GM12878 (cell line): ENCODE results near the gene MMD. TPM values are rescaled to one million over a fixed set of nuclear protein-coding genes. Genes with fewer than 3 reads are reported as not detected.

ENCODE experiments used
- ASH2L ChIP-seq: fragments of 300-600, 200-600 bp; sonication (generic); IDR thresholded peaks from 2 replicates; pipeline ENCODE4 v1.6.1; 2017; ENCODE audit warnings: low read depth, mild to moderate bottlenecking, borderline replicate concordance
- BMI1 ChIP-seq: fragments of 450-650 bp; IDR thresholded peaks from 2 replicates; pipeline ENCODE4 v1.6.1; 2016; ENCODE audit warnings: mild to moderate bottlenecking, moderate library complexity, borderline replicate concordance
- CBX5 ChIP-seq: sonication (generic); IDR thresholded peaks from 2 replicates; pipeline ENCODE4 v1.6.1; 2016; ENCODE audit warnings: low read depth, moderate library complexity, mild to moderate bottlenecking, inconsistent platforms
- CHD4 ChIP-seq: fragments of 200-600 bp; sonication (generic); IDR thresholded peaks from 2 replicates; pipeline ENCODE4 v1.6.1; 2016; ENCODE audit warnings: mild to moderate bottlenecking
- EED ChIP-seq: sonication (generic); IDR thresholded peaks from 2 replicates; pipeline ENCODE4 v1.6.1; 2016; ENCODE audit warnings: antibody characterized with exemption, low read depth
- ELK1 ChIP-seq: IDR thresholded peaks from 2 replicates; pipeline ENCODE4 v1.6.1; 2012; ENCODE audit warnings: low read depth, low read length, improper control_type of control experiment
- IKZF2 ChIP-seq, 2 experiments: fragments of 450-650 bp; IDR thresholded peaks; 2 replicates each; pipeline ENCODE4 v1.6.1; 2017; ENCODE audit warnings: mild to moderate bottlenecking in 2 of 2, moderate library complexity in 2 of 2
- KAT2A ChIP-seq: conservative IDR thresholded peaks from 2 replicates; pipeline ENCODE4 v1.6.1; 2011; ENCODE audit warnings: low read depth, low read length; ENCODE audit not compliant: control insufficient read depth
- MEF2B ChIP-seq: fragments of 450-650 bp; IDR thresholded peaks from 2 replicates; pipeline ENCODE4 v1.6.1; 2018; ENCODE audit warnings: mild to moderate bottlenecking, moderate library complexity; ENCODE audit not compliant: partially characterized antibody, poor library complexity, severe bottlenecking
- MXI1 ChIP-seq: fragments of 150-350 bp; IDR thresholded peaks from 2 replicates; pipeline ENCODE4 v1.6.1; 2011; ENCODE audit warnings: low read depth, mild to moderate bottlenecking, inconsistent platforms, low read length, improper control_type of control experiment
- NBN ChIP-seq: fragments of 450-650 bp; IDR thresholded peaks from 2 replicates; pipeline ENCODE4 v1.6.1; 2016
- NFXL1 ChIP-seq: fragments of 450-650 bp; IDR thresholded peaks from 2 replicates; pipeline ENCODE4 v1.6.1; 2017; ENCODE audit warnings: antibody characterized with exemption, mild to moderate bottlenecking, borderline replicate concordance
- NFYA ChIP-seq: IDR thresholded peaks from 2 replicates; pipeline ENCODE4 v1.6.1; 2011; ENCODE audit warnings: low read depth, mild to moderate bottlenecking, low read length, improper control_type of control experiment, borderline replicate concordance
- SMAD1 ChIP-seq: fragments of 450-650 bp; IDR thresholded peaks from 2 replicates; pipeline ENCODE4 v1.6.1; 2018; ENCODE audit warnings: mild to moderate bottlenecking, low read depth; ENCODE audit not compliant: partially characterized antibody
- SMARCA5 ChIP-seq: fragments of 450-650 bp; IDR thresholded peaks from 2 replicates; pipeline ENCODE4 v1.6.1; 2017; ENCODE audit warnings: mild to moderate bottlenecking
- TBL1XR1 ChIP-seq: IDR thresholded peaks from 2 replicates; pipeline ENCODE4 v1.6.1; 2012; ENCODE audit warnings: low read depth, low read length, improper control_type of control experiment
- ZNF207 ChIP-seq: fragments of 450-650 bp; IDR thresholded peaks from 2 replicates; pipeline ENCODE4 v1.6.1; 2014; ENCODE audit warnings: antibody characterized with exemption, mild to moderate bottlenecking, borderline replicate concordance
- polyA plus RNA-seq, 11 experiments: library from polyadenylated mRNA; depleted of rRNA in 4 of 11; unstranded in 6 of 11; stranded (reverse) in 5 of 11; fragments of >200 nt; fragmentation: Nextera tagmentation in 4 of 11; fragmentation: Illumina TruSeq in 1 of 11; extraction: Ambion mirVana in 4 of 11; extraction: Trizol in 1 of 11; gene quantifications; 1 replicate in 1 of 11; 2 replicates in 10 of 11; pipeline versions ENCODE4 v1.2.1 to v1.2.3, GENCODE V29; 2011 to 2016; ENCODE audit warnings: inconsistent platforms in 2 of 11, missing spikeins in 2 of 11, low read depth in 1 of 11
- total RNA-seq, 4 experiments: library from RNA; depleted of rRNA in 3 of 4; stranded (reverse); fragments of >200 nt in 3 of 4; fragmentation: Illumina TruSeq in 1 of 4; extraction: Trizol in 1 of 4; gene quantifications; 2 replicates each; pipeline versions ENCODE4 v1.2.1 to v1.2.3, GENCODE V29; 2013 to 2021
- TF ChIP-seq, protein P1 (sequence below): fragments of 450-650 bp; IDR thresholded peaks from 2 replicates; pipeline ENCODE4 v1.6.1; 2017; ENCODE audit warnings: low read depth, mild to moderate bottlenecking, moderate library complexity
- TF ChIP-seq, protein P2 (sequence below): fragments of 450-650 bp; formaldehyde crosslinking; IDR thresholded peaks from 2 replicates; pipeline ENCODE4 v1.4.0; 2022; ENCODE audit warnings: mild to moderate bottlenecking, moderate library complexity
- TF ChIP-seq, protein P3 (sequence below): IDR thresholded peaks from 2 replicates; pipeline ENCODE4 v1.6.1; 2011; ENCODE audit warnings: low read depth, mild to moderate bottlenecking, low read length, moderate library complexity, borderline replicate concordance; ENCODE audit errors: extremely low read depth

Gene MMD
- total and polyA plus RNA-seq, 10 of the 15 experiments (the other 5 are each of a cell fraction or from before 2014, with no cell fraction given) = 8.0 to 46.7 (median 22.3) TPM

DNA sequence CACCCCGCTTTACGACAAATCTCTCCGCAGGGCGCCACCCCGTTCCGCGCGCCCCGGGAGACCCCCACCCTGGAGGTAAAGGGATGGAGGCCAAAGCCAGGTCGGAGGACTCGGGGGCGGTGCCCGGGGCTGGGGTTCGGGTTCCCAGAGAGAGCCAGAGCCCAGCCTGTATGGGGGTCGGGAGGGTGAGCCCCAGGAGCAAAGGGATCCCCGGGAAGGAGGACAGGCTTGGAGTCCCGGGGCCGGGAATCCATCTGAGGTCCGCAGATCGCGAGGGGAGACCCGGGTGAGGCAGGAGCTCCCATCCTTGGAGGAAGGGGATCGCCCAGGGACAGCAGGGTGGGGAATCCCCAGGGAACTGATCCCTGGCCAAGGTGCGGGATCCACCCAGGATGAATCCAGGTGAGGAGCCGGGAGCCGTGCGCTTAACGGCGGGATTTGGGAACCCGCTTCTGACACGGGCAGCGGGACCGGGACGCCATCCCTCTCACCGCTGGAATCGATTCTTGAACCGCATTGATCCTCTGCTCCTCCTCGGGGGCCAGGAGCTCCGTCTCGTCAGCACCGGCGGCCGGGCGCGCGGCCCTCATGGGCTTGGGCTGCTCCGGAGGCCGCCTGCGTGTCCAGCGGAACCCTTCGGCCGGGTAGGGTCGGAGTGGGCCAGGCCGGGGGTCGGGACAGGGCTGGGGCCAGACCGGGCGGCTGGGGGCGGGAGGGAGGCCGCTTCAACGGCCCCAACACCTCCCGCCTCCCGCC, at the start of gene MMD (continued):
- TF ChIP-seq IKZF2 (IDR thresholded peaks at IDR 0.05) (peak; percentile 80 to 82), MEF2B (peak; percentile 46), NFXL1 (no peak), SMAD1 (no peak), CHD4 (no peak), KAT2A (no peak), MXI1 (no peak), EED (peak; percentile 80), NBN (0 out of 2 replicates have a peak, but pooled peaks have one; percentile 35), BMI1 (no peak), NFYA (no peak), TBL1XR1 (no peak), CBX5 (no peak), ZNF207 (no peak), ASH2L (no peak), ELK1 (no peak), SMARCA5 (0 out of 2 replicates have a peak, but pooled peaks have one; percentile 30)
- TF ChIP-seq, protein P1, sequence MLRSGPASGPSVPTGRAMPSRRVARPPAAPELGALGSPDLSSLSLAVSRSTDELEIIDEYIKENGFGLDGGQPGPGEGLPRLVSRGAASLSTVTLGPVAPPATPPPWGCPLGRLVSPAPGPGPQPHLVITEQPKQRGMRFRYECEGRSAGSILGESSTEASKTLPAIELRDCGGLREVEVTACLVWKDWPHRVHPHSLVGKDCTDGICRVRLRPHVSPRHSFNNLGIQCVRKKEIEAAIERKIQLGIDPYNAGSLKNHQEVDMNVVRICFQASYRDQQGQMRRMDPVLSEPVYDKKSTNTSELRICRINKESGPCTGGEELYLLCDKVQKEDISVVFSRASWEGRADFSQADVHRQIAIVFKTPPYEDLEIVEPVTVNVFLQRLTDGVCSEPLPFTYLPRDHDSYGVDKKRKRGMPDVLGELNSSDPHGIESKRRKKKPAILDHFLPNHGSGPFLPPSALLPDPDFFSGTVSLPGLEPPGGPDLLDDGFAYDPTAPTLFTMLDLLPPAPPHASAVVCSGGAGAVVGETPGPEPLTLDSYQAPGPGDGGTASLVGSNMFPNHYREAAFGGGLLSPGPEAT = peak; percentile 77
- TF ChIP-seq, protein P2, sequence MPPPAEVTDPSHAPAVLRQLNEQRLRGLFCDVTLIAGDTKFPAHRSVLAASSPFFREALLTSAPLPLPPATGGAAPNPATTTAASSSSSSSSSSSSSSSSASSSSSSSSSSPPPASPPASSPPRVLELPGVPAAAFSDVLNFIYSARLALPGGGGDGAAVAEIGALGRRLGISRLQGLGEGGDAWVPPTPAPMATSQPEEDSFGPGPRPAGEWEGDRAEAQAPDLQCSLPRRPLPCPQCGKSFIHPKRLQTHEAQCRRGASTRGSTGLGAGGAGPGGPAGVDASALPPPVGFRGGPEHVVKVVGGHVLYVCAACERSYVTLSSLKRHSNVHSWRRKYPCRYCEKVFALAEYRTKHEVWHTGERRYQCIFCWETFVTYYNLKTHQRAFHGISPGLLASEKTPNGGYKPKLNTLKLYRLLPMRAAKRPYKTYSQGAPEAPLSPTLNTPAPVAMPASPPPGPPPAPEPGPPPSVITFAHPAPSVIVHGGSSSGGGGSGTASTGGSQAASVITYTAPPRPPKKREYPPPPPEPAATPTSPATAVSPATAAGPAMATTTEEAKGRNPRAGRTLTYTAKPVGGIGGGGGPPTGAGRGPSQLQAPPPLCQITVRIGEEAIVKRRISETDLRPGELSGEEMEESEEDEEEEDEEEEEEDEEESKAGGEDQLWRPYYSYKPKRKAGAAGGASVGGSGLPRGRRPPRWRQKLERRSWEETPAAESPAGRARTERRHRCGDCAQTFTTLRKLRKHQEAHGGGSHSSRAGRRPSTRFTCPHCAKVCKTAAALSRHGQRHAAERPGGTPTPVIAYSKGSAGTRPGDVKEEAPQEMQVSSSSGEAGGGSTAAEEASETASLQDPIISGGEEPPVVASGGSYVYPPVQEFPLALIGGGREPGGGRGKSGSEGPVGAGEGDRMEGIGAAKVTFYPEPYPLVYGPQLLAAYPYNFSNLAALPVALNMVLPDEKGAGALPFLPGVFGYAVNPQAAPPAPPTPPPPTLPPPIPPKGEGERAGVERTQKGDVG (CRISPR knock-in tag) = no peak
- TF ChIP-seq, protein P3, sequence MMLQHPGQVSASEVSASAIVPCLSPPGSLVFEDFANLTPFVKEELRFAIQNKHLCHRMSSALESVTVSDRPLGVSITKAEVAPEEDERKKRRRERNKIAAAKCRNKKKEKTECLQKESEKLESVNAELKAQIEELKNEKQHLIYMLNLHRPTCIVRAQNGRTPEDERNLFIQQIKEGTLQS = no peak
